Lung (tissue), 12 donors: ENCODE results near the gene TP53BP1. TPM values are rescaled to one million over a fixed set of nuclear protein-coding genes. Genes with fewer than 3 reads are reported as not detected.

Experiments used
- ATAC-seq: fragments of 200-7000 bp; cut with Tn5 transposase; one replicate; pipeline ENCODE4 v1.9.1; 2020; ENCODE audit warnings: moderate number of reproducible peaks; ENCODE audit not compliant: insufficient read depth, low FRiP score
- DNase-seq, 3 donors: peaks; one replicate each; pipeline ENCODE4 v3.0.0-alpha.2; 2013 to 2017
- H3K27ac ChIP-seq, 2 donors: one replicate each; pipeline ENCODE4 v1.5.1; 2013; ENCODE audit warnings: mild to moderate bottlenecking in 2 of 2, moderate library complexity in 2 of 2, control low read depth in 1 of 2, inconsistent platforms in 1 of 2, low read depth in 1 of 2, low read length in 1 of 2
- H3K27me3 ChIP-seq, 3 donors: one replicate each; pipeline ENCODE4 v1.5.1; 2013; ENCODE audit warnings: low read length in 2 of 3; ENCODE audit not compliant: control insufficient read depth in 3 of 3, insufficient read depth in 3 of 3
- H3K36me3 ChIP-seq, 4 donors: one replicate each; pipeline ENCODE4 v1.5.1; 2013; ENCODE audit warnings: low read length in 4 of 4, mild to moderate bottlenecking in 1 of 4, moderate library complexity in 1 of 4; ENCODE audit not compliant: control insufficient read depth in 4 of 4, insufficient read depth in 4 of 4
- H3K4me1 ChIP-seq, 5 donors: one replicate each; pipeline ENCODE4 v1.5.1; 2013; ENCODE audit warnings: low read length in 5 of 5, mild to moderate bottlenecking in 2 of 5, moderate library complexity in 1 of 5; ENCODE audit not compliant: control insufficient read depth in 5 of 5, insufficient read depth in 5 of 5
- H3K4me3 ChIP-seq: one replicate; pipeline ENCODE4 v1.5.1; 2013; ENCODE audit warnings: mild to moderate bottlenecking, control low read depth, moderate library complexity
- H3K9ac ChIP-seq, 2 donors: one replicate each; pipeline ENCODE4 v1.5.1; 2013; ENCODE audit warnings: low read length in 2 of 2, control low read depth in 1 of 2; ENCODE audit not compliant: insufficient read depth in 1 of 2
- H3K9me3 ChIP-seq, 4 donors: one replicate each; pipeline ENCODE4 v1.5.1; 2013; ENCODE audit warnings: low read length in 3 of 4, mild to moderate bottlenecking in 1 of 4, moderate library complexity in 1 of 4; ENCODE audit not compliant: control insufficient read depth in 4 of 4, insufficient read depth in 3 of 4
- CTCF ChIP-seq: IDR thresholded peaks from 2 replicates; pipeline ENCODE4 v1.5.1; 2012; ENCODE audit warnings: mild to moderate bottlenecking; ENCODE audit errors: control extremely low read depth, extremely low read depth
- WGBS, 2 donors: extraction: QIAGEN DNeasy Blood & Tissue Kit; methylation state at CpG; one replicate each; pipeline ENCODE4 v1.1.7; 2013; 5-methylcytosine and 5-hydroxymethylcytosine counted together
- polyA plus RNA-seq, 2 donors: library from polyadenylated mRNA; stranded (reverse); fragments of 200-250 nt; gene quantifications; one replicate each; pipeline ENCODE4 v1.2.1, GENCODE V29; 2013
- total RNA-seq, 2 donors: library from RNA; depleted of rRNA in 1 of 2; stranded (reverse); fragments of >200 nt in 1 of 2; gene quantifications; one replicate each; pipeline ENCODE4 v1.2.1, GENCODE V29; 2014 to 2021
- donor health status: control.
- donor health status: control.
- donor health status: Bipolar disorder and iron deficiency.
- donor health status: healthy.
- donor health status: DM: yes; HTN: yes; CAD: no.

The TP53BP1 gene
- total and polyA plus RNA-seq, 4 donors, result 8.9 to 97.4 (median 23.7) TPM

GRCh38 chr15:43525131-43525530 is 32.2 kb upstream of the TP53BP1 start:
- DNase-seq (no peak), ATAC-seq (no peak)
- H3K27ac ChIP-seq, result no peak overlapping the region
- no peak overlapping the region for H3K9ac ChIP-seq
- H3K4me1 ChIP-seq, result no peaks in the 10 kb centered on the region
- peaks cover 0 to 40% (median 10%) of the 10 kb centered on the region in 4 donors for H3K36me3 ChIP-seq
- no peaks in the 10 kb centered on the region for H3K27me3 ChIP-seq
- no peak overlapping the region for H3K4me3 ChIP-seq
- peaks cover 0 to 6% (median 1%) of the 10 kb centered on the region in 4 donors for H3K9me3 ChIP-seq
- TF ChIP-seq CTCF, result no peak
- WGBS, 2 donors, result 86 to 94% methylated on average over 4 of the region's 4 CpGs

GRCh38 chr15:43524254-43524845 is 31.4 kb upstream of the TP53BP1 start:
- WGBS, 2 donors, result 85 to 88% methylated on average over 4 of the region's 4 CpGs

GRCh38 chr15:43523646-43524045 is 30.7 kb upstream of the TP53BP1 start:
- DNase-seq, result no peak
- H3K27me3 ChIP-seq, result no peaks in the 10 kb centered on the region
- no peak overlapping the region for H3K9ac ChIP-seq
- no peak for ATAC-seq
- WGBS, 2 donors, result 86 to 96% methylated on average over 7 of the region's 7 CpGs
- no peak for TF ChIP-seq CTCF
- peaks cover 0 to 40% (median 8%) of the 10 kb centered on the region in 4 donors for H3K36me3 ChIP-seq
- no peak overlapping the region for H3K27ac ChIP-seq
- peaks cover 0 to 6% (median 0%) of the 10 kb centered on the region in 5 donors for H3K4me1 ChIP-seq
- peaks cover 0 to 6% (median 1%) of the 10 kb centered on the region in 4 donors for H3K9me3 ChIP-seq
- H3K4me3 ChIP-seq, result no peak overlapping the region

More at GRCh38 chr15:43524254-43524845, 31.4 kb upstream of the TP53BP1 start:
- Histone ChIP-seq H3K9ac (no peak overlapping the region), H3K4me3 (no peak overlapping the region), H3K9me3 (peaks cover 0 to 6% (median 1%) of the 10 kb centered on the region in 4 donors), H3K27me3 (no peaks in the 10 kb centered on the region), H3K4me1 (no peaks in the 10 kb centered on the region), H3K36me3 (peaks cover 0 to 40% (median 8%) of the 10 kb centered on the region in 4 donors), H3K27ac (no peak overlapping the region)
- no peak for ATAC-seq
- no peak for TF ChIP-seq CTCF
- no peak for DNase-seq
